ENCODE data around the gene SLX4IP. TPM values are rescaled to one million over a fixed set of nuclear protein-coding genes. Genes with fewer than 3 reads are reported as not detected.

The SLX4IP gene
- total RNA-seq, 1 donor: 4.0 TPM

DNA sequence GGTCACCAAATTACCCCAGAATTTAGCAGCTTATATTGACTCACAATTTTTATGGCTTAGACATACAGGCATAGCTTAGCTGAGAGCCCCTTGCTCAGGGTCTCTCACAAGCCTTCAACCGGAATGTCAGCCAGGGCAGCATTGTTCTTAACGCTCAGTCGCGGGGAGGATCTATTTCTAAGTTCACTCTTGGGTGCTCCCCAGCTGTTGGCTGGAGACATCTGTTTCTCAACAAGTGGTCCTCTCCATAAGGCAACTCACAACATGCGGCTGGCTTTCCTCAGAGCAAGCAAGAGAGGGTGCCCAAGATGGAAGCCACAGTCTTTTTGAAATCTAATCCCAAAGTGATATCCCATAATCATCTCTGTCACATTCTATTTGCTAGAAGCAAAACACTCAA is 46.6 kb downstream of the SLX4IP start:
- H3K79me2 ChIP-seq (ENCODE audit: insufficient read depth, low read length): no peaks in the 10 kb centered on the region
- no peaks in the 10 kb centered on the region for H3K9me3 ChIP-seq (ENCODE audit: low read depth, low read length)
- H3K27ac ChIP-seq (ENCODE audit: low read depth, low read length): no peak overlapping the region
- H3K27me3 ChIP-seq (ENCODE audit: insufficient read depth, low read length): no peaks in the 10 kb centered on the region
- no peak overlapping the region for H3K4me3 ChIP-seq (ENCODE audit: insufficient read depth, low read length)
- H3K4me1 ChIP-seq (ENCODE audit: insufficient read depth, low read length): no peaks in the 10 kb centered on the region
- TF ChIP-seq, protein P1, sequence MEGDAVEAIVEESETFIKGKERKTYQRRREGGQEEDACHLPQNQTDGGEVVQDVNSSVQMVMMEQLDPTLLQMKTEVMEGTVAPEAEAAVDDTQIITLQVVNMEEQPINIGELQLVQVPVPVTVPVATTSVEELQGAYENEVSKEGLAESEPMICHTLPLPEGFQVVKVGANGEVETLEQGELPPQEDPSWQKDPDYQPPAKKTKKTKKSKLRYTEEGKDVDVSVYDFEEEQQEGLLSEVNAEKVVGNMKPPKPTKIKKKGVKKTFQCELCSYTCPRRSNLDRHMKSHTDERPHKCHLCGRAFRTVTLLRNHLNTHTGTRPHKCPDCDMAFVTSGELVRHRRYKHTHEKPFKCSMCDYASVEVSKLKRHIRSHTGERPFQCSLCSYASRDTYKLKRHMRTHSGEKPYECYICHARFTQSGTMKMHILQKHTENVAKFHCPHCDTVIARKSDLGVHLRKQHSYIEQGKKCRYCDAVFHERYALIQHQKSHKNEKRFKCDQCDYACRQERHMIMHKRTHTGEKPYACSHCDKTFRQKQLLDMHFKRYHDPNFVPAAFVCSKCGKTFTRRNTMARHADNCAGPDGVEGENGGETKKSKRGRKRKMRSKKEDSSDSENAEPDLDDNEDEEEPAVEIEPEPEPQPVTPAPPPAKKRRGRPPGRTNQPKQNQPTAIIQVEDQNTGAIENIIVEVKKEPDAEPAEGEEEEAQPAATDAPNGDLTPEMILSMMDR (IDR thresholded peaks at IDR 0.05; ENCODE audit: extremely low read depth, low read depth, low read length): no peak
- no peak for DNase-seq (ENCODE audit: insufficient read length, low spot score, missing footprints)
- H4K20me1 ChIP-seq (ENCODE audit: insufficient read depth, low read length): no peaks in the 10 kb centered on the region
- H2AFZ ChIP-seq (ENCODE audit: low read length): no peak overlapping the region
- no peaks in the 10 kb centered on the region for H3K36me3 ChIP-seq (ENCODE audit: insufficient read depth, low read length)
- H3K4me2 ChIP-seq (ENCODE audit: insufficient read depth, low read length): no peak overlapping the region

DNA sequence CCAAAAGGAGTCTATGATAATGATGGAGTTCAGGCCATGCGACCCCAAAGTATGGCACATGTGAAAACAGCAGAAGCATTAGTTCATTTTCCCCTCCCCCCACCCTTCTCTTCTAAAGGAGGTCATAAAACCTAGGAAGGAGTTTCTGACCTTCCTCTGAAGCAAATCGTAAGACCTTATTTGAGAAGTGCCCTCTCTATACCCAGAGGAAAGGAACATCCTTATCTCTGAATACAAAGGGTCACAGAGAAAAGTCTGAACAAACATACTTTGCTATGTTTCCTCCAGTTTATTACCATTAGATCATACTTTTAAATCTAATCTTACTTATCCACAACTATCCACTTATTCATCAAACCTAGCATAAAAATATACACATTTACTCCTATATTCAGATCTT is 48.6 kb downstream of the SLX4IP start:
- Histone ChIP-seq H3K9me3 (ENCODE audit: low read depth, low read length) (no peaks in the 10 kb centered on the region), H3K36me3 (ENCODE audit: insufficient read depth, low read length) (no peaks in the 10 kb centered on the region), H3K79me2 (ENCODE audit: insufficient read depth, low read length) (no peaks in the 10 kb centered on the region), H3K4me3 (ENCODE audit: insufficient read depth, low read length) (no peak overlapping the region), H4K20me1 (ENCODE audit: insufficient read depth, low read length) (no peaks in the 10 kb centered on the region), H3K4me1 (ENCODE audit: insufficient read depth, low read length) (peaks cover 8% of the 10 kb centered on the region), H3K27ac (ENCODE audit: low read depth, low read length) (no peak overlapping the region), H2AFZ (ENCODE audit: low read length) (no peak overlapping the region), H3K4me2 (ENCODE audit: insufficient read depth, low read length) (no peak overlapping the region), H3K27me3 (ENCODE audit: insufficient read depth, low read length) (no peaks in the 10 kb centered on the region)
- TF ChIP-seq, protein P1 (IDR thresholded peaks at IDR 0.05; ENCODE audit: extremely low read depth, low read depth, low read length): no peak
- no peak for DNase-seq (ENCODE audit: insufficient read length, low spot score, missing footprints)

DNA sequence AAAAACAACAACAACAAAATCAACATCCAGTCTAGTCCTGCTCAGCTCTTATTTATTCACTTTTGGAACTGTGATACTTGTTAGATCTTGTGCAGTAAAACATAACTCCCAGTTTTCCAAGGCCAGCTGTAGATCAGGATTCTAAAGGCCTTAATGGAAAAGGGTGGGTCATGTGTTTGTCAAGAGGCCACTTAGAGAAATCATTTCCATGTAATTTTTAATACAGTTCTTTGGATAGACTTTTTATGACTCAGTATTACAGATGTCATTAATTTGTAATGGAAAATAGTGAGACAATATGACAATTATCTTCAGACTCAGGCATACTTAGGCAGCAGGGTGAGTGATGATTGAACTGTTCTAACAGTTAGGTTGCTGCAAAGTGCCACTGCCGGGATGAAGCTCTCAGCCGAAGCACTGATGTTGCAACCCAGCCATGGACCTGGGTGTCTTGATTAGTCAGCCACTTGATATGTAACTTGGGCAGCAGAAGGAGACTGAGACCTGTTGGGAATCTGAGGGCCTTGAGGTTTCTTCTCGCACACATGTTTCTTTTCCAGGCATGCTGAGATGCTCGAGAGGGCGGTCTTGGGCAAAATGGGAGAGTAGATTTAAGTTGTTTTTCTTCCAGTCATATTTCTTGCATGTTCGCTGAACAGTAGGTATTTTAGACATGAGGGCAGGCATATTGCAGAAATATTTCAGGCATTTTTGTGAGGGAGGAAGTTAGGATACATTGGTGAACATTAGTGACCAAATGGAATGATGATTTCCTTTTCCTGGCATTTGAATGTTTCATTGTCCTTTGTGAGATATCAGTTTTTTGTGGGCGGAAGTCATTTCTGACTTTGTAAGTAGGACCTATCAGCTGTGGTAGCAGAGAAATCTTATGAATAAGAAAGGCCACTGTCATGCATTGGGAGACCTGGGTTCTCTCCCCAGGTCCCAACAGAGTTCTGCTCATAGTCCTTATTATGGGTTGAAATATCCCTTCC is 52.3 kb downstream of the SLX4IP start:
- no peaks in the 10 kb centered on the region for H4K20me1 ChIP-seq (ENCODE audit: insufficient read depth, low read length)
- DNase-seq (ENCODE audit: insufficient read length, low spot score, missing footprints): no peak
- TF ChIP-seq, protein P1 (IDR thresholded peaks at IDR 0.05; ENCODE audit: extremely low read depth, low read depth, low read length): no peak
- H3K27ac ChIP-seq (ENCODE audit: low read depth, low read length): no peak overlapping the region
- peaks cover 8% of the 10 kb centered on the region for H3K4me1 ChIP-seq (ENCODE audit: insufficient read depth, low read length)
- no peaks in the 10 kb centered on the region for H3K27me3 ChIP-seq (ENCODE audit: insufficient read depth, low read length)
- H2AFZ ChIP-seq (ENCODE audit: low read length): no peak overlapping the region
- H3K36me3 ChIP-seq (ENCODE audit: insufficient read depth, low read length): no peaks in the 10 kb centered on the region
- no peak overlapping the region for H3K4me2 ChIP-seq (ENCODE audit: insufficient read depth, low read length)
- H3K79me2 ChIP-seq (ENCODE audit: insufficient read depth, low read length): no peaks in the 10 kb centered on the region
- no peaks in the 10 kb centered on the region for H3K9me3 ChIP-seq (ENCODE audit: low read depth, low read length)
- H3K4me3 ChIP-seq (ENCODE audit: insufficient read depth, low read length): no peak overlapping the region

DNA sequence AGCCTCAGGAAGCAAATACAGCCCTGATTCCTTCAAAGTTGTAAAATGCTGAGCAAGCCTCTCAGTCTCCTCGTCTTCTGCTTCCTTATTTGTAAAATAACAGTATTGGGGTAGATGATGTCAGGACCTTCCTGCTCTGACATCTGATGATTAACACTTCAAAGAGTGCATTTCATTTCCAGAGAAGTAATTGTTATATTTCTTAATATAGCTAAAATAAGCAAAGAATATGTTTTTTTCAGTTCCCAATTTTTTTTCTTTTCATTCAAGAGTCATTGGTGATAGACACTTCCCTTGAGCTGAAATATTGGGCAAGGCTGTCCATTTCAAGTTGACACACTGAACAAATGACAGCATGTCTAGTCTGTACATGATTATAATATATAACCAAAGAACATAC is 53.4 kb downstream of the SLX4IP start:
- H3K36me3 ChIP-seq (ENCODE audit: insufficient read depth, low read length): no peaks in the 10 kb centered on the region
- no peak overlapping the region for H2AFZ ChIP-seq (ENCODE audit: low read length)
- no peaks in the 10 kb centered on the region for H3K9me3 ChIP-seq (ENCODE audit: low read depth, low read length)
- H3K27me3 ChIP-seq (ENCODE audit: insufficient read depth, low read length): no peaks in the 10 kb centered on the region
- no peak overlapping the region for H3K4me2 ChIP-seq (ENCODE audit: insufficient read depth, low read length)
- no peaks in the 10 kb centered on the region for H3K79me2 ChIP-seq (ENCODE audit: insufficient read depth, low read length)
- no peak overlapping the region for H3K27ac ChIP-seq (ENCODE audit: low read depth, low read length)
- no peaks in the 10 kb centered on the region for H4K20me1 ChIP-seq (ENCODE audit: insufficient read depth, low read length)
- H3K4me1 ChIP-seq (ENCODE audit: insufficient read depth, low read length): peaks cover 8% of the 10 kb centered on the region
- no peak overlapping the region for H3K4me3 ChIP-seq (ENCODE audit: insufficient read depth, low read length)
- TF ChIP-seq, protein P1 (IDR thresholded peaks at IDR 0.05; ENCODE audit: extremely low read depth, low read depth, low read length): no peak
- DNase-seq (ENCODE audit: insufficient read length, low spot score, missing footprints): no peak
